ACC112 (cell line): ENCODE results near the gene PROCR.
"Not testable (repeated sequence)": the region's sequence is repeated elsewhere in the genome, so short reads cannot be mapped to it uniquely, and the experiment has no call there.

Experiments used
- H2AFZ ChIP-seq: fragments of 200-600 bp; sonication (generic); one replicate; pipeline ENCODE4 v1.6.0; 2017; ENCODE audit warnings: antibody characterized with exemption, low read length; ENCODE audit not compliant: unreplicated experiment
- H3K27ac ChIP-seq: fragments of 200-600 bp; sonication (generic); 2 replicates; pipeline ENCODE4 v1.5.1; 2014; ENCODE audit warnings: low read depth, mild to moderate bottlenecking, antibody characterized with exemption, low read length, moderate library complexity
- H3K27me3 ChIP-seq: fragments of 200-600 bp; sonication (generic); 2 replicates; pipeline ENCODE4 v1.6.1; 2014; ENCODE audit warnings: mild to moderate bottlenecking, antibody characterized with exemption, low read length, moderate library complexity, mixed read lengths; ENCODE audit not compliant: insufficient read depth
- H3K36me3 ChIP-seq: fragments of 200-600 bp; sonication (generic); 2 replicates; pipeline ENCODE4 v1.6.1; 2016; ENCODE audit warnings: mild to moderate bottlenecking, antibody characterized with exemption, low read length, moderate library complexity, mixed read lengths; ENCODE audit not compliant: insufficient read depth
- H3K4me1 ChIP-seq: fragments of 200-600 bp; sonication (generic); one replicate; pipeline ENCODE4 v1.6.1; 2016; ENCODE audit warnings: low read length, mixed read lengths; ENCODE audit not compliant: insufficient read depth, unreplicated experiment, control insufficient read depth
- H3K4me3 ChIP-seq: fragments of 200-600 bp; sonication (generic); 2 replicates; pipeline ENCODE4 v1.5.1; 2014; ENCODE audit warnings: mild to moderate bottlenecking, low read depth, low read length
- H3K79me2 ChIP-seq: fragments of 200-600 bp; sonication (generic); one replicate; pipeline ENCODE4 v1.6.0; 2016; ENCODE audit warnings: low read length; ENCODE audit not compliant: control insufficient read depth, unreplicated experiment, insufficient read depth

Gene PROCR

GRCh38 chr20:35144694-35145093 is 27.2 kb upstream of the PROCR start:
- no peak overlapping the region for H3K27ac ChIP-seq
- no peaks in the 10 kb centered on the region for H3K27me3 ChIP-seq
- H3K4me1 ChIP-seq, result peaks cover 9% of the 10 kb centered on the region
- no peak overlapping the region for H3K4me3 ChIP-seq
- no peak overlapping the region for H2AFZ ChIP-seq
- no peaks in the 10 kb centered on the region for H3K36me3 ChIP-seq
- no peaks in the 10 kb centered on the region for H3K79me2 ChIP-seq

DNA sequence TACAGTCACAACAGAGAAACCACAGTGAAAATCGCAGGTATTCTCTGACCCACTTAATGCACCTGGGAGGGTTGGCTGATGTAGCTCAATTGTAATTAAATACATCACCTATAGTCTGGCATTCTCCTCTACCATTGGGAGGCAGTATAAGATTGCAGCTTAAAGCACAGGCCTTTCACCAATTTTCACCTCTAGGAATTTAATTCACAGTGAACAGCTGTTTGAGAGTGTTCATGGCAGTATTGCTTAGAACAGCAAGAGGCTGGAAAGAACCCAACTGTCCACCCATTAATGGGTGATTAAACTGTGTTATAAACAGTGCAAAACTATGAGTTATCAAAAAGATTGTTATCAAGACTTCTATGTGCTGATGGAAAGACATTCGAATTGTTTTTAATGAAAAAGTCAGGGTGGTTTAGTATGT is 26.7 kb upstream of the PROCR start:
- Histone ChIP-seq H3K27ac (no peak overlapping the region), H3K79me2 (no peaks in the 10 kb centered on the region), H2AFZ (no peak overlapping the region), H3K27me3 (no peaks in the 10 kb centered on the region), H3K4me1 (peaks cover 9% of the 10 kb centered on the region), H3K36me3 (no peaks in the 10 kb centered on the region), H3K4me3 (no peak overlapping the region)

- H3K79me2 ChIP-seq, result no peaks in the 10 kb centered on the region
- H3K4me3 ChIP-seq, result peak overlapping the region; percentile 86
- H3K36me3 ChIP-seq, result no peaks in the 10 kb centered on the region
- peaks cover 9% of the 10 kb centered on the region for H3K4me1 ChIP-seq
- no peak overlapping the region for H3K27ac ChIP-seq
- H2AFZ ChIP-seq, result peak overlapping the region; percentile 86
- H3K27me3 ChIP-seq, result no peaks in the 10 kb centered on the region
These were observed 25.5 kb upstream of the PROCR start for GRCh38 chr20:35146299-35146919.

DNA sequence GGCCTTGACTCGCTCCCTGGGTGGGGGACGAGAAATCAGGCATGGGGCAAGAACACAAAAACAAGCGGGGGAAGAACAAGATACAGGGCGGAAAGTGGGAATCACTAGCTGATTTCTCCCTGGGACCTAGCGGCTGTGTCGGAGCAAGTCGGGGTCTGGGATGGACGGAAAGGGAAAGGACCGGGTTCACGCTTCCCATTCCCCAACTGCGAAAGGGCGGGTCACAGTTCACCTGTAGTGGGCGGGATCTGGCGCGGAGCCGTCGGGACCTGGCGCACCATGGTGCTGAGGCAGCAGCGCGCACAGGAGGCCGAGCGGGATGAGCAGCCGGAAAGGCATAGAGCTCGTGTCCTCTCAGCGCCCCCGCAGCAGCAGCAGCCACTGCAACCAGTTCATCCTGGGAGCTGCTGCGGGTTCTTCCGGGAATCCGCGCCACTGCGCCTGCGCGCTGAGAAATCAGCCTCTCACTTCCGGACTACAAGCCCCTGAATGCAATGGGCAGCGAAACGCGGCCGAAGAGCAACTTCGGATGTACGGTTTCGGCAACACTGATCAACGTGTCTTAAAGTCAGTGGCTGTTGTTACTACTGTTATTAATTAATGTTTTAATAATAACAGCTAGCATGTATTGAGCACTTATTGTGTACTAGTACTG is 24.8 kb upstream of the PROCR start, which contains the start of gene EDEM2:
Gene EDEM2 (minus strand): TSS at position 417 of the 655 bp plus-strand sequence. CDS start 78 bp downstream, at position 339.
- Histone ChIP-seq H3K27me3 (no peaks in the 10 kb centered on the region), H3K36me3 (no peaks in the 10 kb centered on the region), H3K79me2 (no peaks in the 10 kb centered on the region), H3K4me3 (peak within 1 kb of the TSS; percentile 86), H3K27ac (peak within 1 kb of the TSS; percentile 42), H3K4me1 (peaks cover 9% of the 10 kb centered on the region), H2AFZ (peak within 1 kb of the TSS; percentile 86)

GRCh38 chr20:35147575-35148071 is 24.2 kb upstream of the PROCR start:
- H3K36me3 ChIP-seq, H3K27me3 ChIP-seq, H3K79me2 ChIP-seq, H3K4me1 ChIP-seq: not testable (repeated sequence)
- H2AFZ ChIP-seq, result peak overlapping the region; percentile 63
- peak overlapping the region; percentile 42 for H3K27ac ChIP-seq
- H3K4me3 ChIP-seq, result peak overlapping the region; percentile 86

DNA sequence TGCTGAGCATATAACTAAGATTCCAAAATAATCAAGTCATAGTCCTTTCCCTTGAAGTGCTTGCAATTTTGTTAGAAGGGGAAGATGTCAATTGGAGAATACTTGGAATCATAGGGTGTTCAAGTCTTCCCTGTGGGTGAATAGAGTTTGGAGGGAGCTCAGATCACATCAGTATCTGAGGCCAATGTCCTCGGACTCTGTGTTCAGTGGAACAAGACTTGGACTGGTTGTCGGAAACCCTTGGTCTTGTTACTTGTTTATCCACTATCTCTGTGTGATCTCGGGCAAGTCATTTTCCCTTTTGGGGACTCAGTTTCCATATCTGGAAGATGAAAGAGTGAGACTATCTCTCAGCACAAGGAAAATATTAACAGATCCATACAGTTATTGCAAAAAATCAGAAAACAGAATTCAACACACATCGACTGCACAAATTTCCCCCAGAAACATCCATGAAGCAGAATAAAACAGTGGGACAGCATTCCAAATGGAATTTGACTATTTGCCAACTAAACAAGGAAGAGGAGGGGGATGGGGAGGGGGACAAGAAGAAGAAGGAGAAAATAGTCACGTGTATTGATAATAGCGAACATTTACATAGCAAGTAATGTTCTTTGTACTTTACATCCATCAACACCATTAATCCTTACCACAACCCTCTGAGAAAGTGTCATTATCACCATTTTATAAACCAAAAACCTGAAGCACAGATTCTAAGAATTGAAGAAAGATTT is 20.9 kb upstream of the PROCR start:
- H3K27me3 ChIP-seq, result no peaks in the 10 kb centered on the region
- H3K27ac ChIP-seq, result no peak overlapping the region
- no peaks in the 10 kb centered on the region for H3K36me3 ChIP-seq
- H3K4me1 ChIP-seq, result peaks cover 9% of the 10 kb centered on the region
- no peaks in the 10 kb centered on the region for H3K79me2 ChIP-seq
- H3K4me3 ChIP-seq, result no peak overlapping the region
- no peak overlapping the region for H2AFZ ChIP-seq

DNA sequence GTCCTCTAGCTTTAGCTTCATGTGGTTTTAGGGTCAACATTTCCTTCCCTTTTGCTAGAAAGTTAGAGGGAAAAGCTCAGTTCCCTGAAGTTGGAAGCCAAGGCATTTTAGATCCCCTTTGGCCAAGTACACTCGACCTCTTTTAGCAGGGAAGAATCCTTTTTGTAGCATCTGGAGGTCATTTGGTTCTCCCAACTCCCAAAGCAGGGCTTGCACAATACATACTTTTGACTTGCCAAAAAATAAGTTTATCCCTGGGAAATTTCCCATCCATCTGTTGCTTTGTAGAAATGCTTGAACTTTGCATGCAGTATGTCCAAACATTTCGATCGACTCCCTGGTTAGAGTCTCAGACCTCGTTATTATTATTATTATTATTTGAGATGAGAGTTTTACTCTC is 20.1 kb upstream of the PROCR start:
- H3K27ac ChIP-seq, result no peak overlapping the region

DNA sequence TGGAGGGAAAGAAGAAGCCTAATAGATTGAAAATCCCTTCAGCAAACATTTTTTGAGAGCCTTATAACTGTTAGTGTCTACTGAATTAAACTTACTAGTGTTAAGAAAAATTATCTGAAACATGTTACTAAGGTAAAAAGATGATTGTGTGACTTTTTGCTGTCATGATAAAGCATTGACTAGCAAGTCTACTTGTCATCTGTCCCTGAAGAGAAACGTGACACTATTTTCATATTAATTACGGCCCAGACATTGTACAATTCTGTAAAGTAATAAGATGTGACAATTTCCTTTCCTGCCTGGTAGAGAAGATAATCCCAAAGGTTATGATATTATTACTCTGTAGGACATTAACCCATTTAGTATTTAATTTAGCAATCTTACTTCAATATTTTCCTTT is 15.9 kb upstream of the PROCR start:
- Histone ChIP-seq H3K27me3 (no peaks in the 10 kb centered on the region), H3K27ac (no peak overlapping the region), H3K36me3 (no peaks in the 10 kb centered on the region), H2AFZ (no peak overlapping the region), H3K4me3 (no peak overlapping the region), H3K79me2 (no peaks in the 10 kb centered on the region), H3K4me1 (no peaks in the 10 kb centered on the region)

More for the DNA sequence above, 20.1 kb upstream of the PROCR start:
- no peak overlapping the region for H2AFZ ChIP-seq
- no peaks in the 10 kb centered on the region for H3K27me3 ChIP-seq
- no peak overlapping the region for H3K4me3 ChIP-seq
- H3K4me1 ChIP-seq, result peaks cover 6% of the 10 kb centered on the region
- no peaks in the 10 kb centered on the region for H3K36me3 ChIP-seq
- no peaks in the 10 kb centered on the region for H3K79me2 ChIP-seq

DNA sequence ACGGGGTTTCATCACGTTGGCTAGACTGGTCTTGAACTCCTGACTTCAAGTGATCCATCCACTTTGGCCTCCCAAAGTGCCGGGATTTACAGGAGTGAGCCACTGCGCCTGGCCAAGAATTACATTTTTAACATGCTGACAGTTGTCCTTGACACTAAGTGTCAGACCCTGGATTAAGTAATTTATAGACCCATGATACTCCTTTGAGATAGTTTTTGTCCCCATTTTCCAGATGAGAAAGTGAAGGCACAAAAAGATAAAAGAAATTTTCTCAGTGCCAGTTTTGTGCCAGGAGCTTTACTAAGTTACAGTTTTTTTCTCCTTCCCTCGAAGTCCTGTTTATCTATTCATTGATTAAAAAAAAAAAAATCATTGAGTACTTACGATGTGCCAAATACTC is 14.9 kb upstream of the PROCR start:
- no peak overlapping the region for H3K27ac ChIP-seq
- H3K79me2 ChIP-seq, result no peaks in the 10 kb centered on the region
- H3K36me3 ChIP-seq, result no peaks in the 10 kb centered on the region
- no peak overlapping the region for H3K4me3 ChIP-seq
- H2AFZ ChIP-seq, result no peak overlapping the region
- no peaks in the 10 kb centered on the region for H3K4me1 ChIP-seq
- H3K27me3 ChIP-seq, result no peaks in the 10 kb centered on the region

GRCh38 chr20:35160341-35160740 is 11.5 kb upstream of the PROCR start:
- not testable (repeated sequence) for H3K27ac ChIP-seq, H3K4me3 ChIP-seq, H3K79me2 ChIP-seq, H3K27me3 ChIP-seq, H2AFZ ChIP-seq, H3K4me1 ChIP-seq, H3K36me3 ChIP-seq
